GM21717 (cell line): ENCODE measurements around the gene GRM3.

Experiments used
- ATAC-seq: cut with Tn5 transposase; IDR thresholded peaks from one replicate; pipeline ENCODE4 v1.9.1; 2021; ENCODE audit warnings: mild to moderate bottlenecking, moderate library complexity; ENCODE audit not compliant: unreplicated experiment

GRM3 gene

GRCh38 chr7:86884152-86884551 is 240.4 kb downstream of the GRM3 start:
- ATAC-seq, result no peak

GRCh38 chr7:86889501-86889900 is 245.8 kb downstream of the GRM3 start:
- no peak for ATAC-seq

- ATAC-seq, result no peak
Observed at GRCh38 chr7:86898171-86898570, 254.5 kb downstream of the GRM3 start.

GRCh38 chr7:86900886-86901285 is 257.2 kb downstream of the GRM3 start:
- no peak for ATAC-seq

DNA sequence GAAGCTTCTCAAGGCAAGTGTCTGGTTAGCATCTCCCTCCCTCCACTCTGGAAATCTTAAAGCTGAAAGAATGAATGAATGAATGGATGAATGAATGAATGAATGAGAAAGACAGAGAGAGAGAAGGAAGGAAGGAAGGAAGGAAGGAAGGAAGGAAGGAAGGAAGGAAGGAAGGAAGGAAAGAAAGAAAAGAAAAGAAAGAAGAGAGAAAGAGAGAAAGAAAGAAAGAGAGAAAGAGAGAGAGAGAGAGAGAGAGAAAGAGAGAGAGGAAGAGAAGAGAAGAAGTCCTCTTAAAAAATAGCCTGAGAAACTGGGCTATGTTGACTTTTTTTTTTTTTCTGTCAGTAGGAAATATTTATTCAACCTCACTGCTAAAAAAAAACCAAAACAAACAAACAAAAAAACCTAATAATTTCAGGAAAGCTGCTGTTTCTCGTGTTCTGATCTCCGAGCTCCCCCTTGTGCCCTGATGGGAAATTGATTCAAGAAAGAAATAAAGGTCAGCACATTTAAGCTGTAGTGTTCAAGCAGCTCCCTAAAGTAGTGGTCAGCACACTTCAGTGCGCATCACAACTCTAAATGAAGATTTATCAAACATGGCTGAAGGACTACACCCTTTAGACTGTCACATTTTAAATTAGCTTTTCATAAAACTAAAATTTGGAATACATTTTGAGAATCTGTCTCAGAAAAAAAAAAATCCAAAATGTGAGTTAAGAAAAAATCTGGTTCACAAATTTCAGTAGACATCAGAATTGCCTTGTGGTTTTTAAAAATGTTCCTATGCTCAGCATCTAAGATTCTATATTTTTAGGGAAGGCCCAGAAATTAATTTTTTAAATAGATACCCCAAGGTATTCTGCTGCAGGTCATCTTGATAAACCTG is 261.5 kb downstream of the GRM3 start:
- peak; percentile 66 for ATAC-seq

- ATAC-seq, result no peak
Observed at GRCh38 chr7:86908948-86909347, 265.2 kb downstream of the GRM3 start.

- ATAC-seq, result no peak
Observed at GRCh38 chr7:86911659-86912058, 267.9 kb downstream of the GRM3 start.

DNA sequence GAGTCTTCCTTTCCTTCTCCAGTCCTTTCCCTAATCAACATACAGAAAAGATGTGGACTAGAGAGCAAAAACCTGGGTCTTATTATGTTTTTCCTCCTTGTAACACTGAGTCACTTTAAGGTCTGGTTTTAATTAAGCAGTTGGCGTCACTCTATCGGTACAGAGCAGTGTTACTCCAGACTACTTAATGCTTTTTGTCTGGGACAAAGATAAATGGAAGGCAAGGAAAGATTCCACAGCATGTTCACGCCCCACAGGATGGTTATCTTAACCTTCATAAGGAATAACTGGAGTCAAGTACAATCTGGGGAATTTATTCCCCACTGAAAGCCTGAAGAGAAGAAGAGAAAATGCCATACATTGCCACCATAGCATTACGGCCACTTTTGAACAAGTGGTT is 270.0 kb downstream of the GRM3 start:
- ATAC-seq, result no peak
